AG04450 (cell line): ENCODE measurements around the gene PARS2. TPM values are rescaled to one million over a fixed set of nuclear protein-coding genes. Genes with fewer than 3 reads are reported as not detected.

ENCODE experiments used
- CTCF ChIA-PET: fragments of 300-600, 350-600 bp; formaldehyde crosslinking; extraction: SDS; loops from one replicate; lab custom pipeline; 2022; ENCODE audit warnings: antibody characterized with exemption, inconsistent platforms; lab: Charles Lee
- POLR2A ChIA-PET: fragments of 350-600 bp; formaldehyde crosslinking; extraction: SDS; loops from one replicate; lab custom pipeline; 2021; ENCODE audit warnings: antibody characterized with exemption, inconsistent platforms; lab: Yijun Ruan, JAX
- DNase-seq: peaks from one replicate; pipeline ENCODE4 v3.0.0-alpha.2; 2011; ENCODE audit warnings: low read depth, low spot score
- H3K27ac ChIP-seq: one replicate; pipeline ENCODE4 v1.5.1; 2012; ENCODE audit warnings: low read depth, low read length, control low read depth
- H3K27me3 ChIP-seq: one replicate; pipeline ENCODE4 v1.6.0; 2012; ENCODE audit warnings: low read length; ENCODE audit not compliant: control insufficient read depth, insufficient read depth
- H3K4me3 ChIP-seq: 2 replicates; pipeline ENCODE4 v1.5.1; 2011; ENCODE audit warnings: mild to moderate bottlenecking, low read depth, low read length, control low read depth
- H3K9me3 ChIP-seq: 2 replicates; pipeline ENCODE4 v1.5.1; 2012; ENCODE audit warnings: low read length; ENCODE audit not compliant: control insufficient read depth, insufficient read depth
- polyA plus RNA-seq: library from polyadenylated mRNA; depleted of rRNA; stranded (reverse); fragments of >200 nt; gene quantifications from 2 replicates; pipeline ENCODE4 v1.2.3, GENCODE V29; 2011
- TF ChIP-seq, protein P1 (sequence below): IDR thresholded peaks from 2 replicates; pipeline ENCODE4 v1.5.1; 2011; ENCODE audit warnings: low read depth, low read length, control low read depth, inconsistent platforms

Gene PARS2
- polyA plus RNA-seq, 1 experiment = 4.2 TPM

DNA sequence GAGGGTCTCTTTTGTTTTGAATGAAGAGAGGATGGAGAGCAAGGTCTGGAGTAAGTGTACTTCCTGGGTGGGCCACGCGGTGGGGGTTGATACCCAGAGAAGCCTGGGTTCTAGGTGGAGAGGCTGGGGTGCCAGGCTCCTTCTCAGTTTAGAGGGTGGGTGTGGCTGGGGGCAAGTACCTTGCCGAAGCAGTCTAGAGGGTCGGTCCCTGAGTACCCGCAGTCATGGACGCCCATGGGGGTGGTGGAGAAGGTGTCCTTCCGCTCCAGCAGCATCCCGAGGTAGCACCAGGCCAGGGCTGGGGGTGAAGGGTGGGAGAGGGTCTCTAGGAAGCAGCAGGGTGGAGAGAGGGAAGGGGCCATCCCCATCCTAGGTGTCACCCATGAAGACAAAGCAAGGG is 22.5 kb upstream of the PARS2 start:
- no peak for DNase-seq
- CTCF ChIA-PET = no interaction called here

DNA sequence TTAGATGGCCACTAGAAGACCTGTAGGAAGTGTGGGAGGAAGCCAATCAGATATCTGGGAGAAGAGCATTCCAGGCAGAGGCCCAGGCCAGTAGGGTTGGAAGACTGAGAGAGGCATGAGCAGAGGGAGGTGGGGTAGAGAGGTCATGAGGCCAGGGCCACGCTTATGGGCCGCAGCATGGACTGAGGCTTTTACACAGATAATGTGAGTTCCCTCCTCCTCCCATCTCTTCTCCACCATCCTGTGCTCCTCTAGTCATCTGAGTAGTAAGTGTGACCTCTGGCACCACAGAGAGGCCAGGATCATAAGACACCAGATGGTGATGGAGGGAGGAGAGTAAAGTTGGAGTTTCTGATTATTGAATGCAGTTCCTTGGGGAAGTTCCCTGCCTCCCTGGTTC is 19.7 kb upstream of the PARS2 start:
- ChIA-PET POLR2A (no interaction called here), CTCF (interaction anchor here (1.3 kb wide), 1 partner anchor 8 kb away, joined by 3 read pairs; no protein-coding TSS in a partner anchor)
- no peak overlapping the region for H3K4me3 ChIP-seq
- no peak overlapping the region for H3K27ac ChIP-seq
- H3K27me3 ChIP-seq = peaks cover 46% of the 10 kb centered on the region
- TF ChIP-seq, protein P1, sequence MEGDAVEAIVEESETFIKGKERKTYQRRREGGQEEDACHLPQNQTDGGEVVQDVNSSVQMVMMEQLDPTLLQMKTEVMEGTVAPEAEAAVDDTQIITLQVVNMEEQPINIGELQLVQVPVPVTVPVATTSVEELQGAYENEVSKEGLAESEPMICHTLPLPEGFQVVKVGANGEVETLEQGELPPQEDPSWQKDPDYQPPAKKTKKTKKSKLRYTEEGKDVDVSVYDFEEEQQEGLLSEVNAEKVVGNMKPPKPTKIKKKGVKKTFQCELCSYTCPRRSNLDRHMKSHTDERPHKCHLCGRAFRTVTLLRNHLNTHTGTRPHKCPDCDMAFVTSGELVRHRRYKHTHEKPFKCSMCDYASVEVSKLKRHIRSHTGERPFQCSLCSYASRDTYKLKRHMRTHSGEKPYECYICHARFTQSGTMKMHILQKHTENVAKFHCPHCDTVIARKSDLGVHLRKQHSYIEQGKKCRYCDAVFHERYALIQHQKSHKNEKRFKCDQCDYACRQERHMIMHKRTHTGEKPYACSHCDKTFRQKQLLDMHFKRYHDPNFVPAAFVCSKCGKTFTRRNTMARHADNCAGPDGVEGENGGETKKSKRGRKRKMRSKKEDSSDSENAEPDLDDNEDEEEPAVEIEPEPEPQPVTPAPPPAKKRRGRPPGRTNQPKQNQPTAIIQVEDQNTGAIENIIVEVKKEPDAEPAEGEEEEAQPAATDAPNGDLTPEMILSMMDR = no peak
- H3K9me3 ChIP-seq = no peaks in the 10 kb centered on the region
- DNase-seq = no peak

More for the DNA sequence above, 22.5 kb upstream of the PARS2 start:
- POLR2A ChIA-PET = no interaction called here
- TF ChIP-seq, protein P1 = no peak
- Histone ChIP-seq H3K27ac (no peak overlapping the region), H3K27me3 (peaks cover 35% of the 10 kb centered on the region), H3K4me3 (no peak overlapping the region), H3K9me3 (peaks cover under 1% of the 10 kb centered on the region; the same call in 1 of the 2 replicates)

DNA sequence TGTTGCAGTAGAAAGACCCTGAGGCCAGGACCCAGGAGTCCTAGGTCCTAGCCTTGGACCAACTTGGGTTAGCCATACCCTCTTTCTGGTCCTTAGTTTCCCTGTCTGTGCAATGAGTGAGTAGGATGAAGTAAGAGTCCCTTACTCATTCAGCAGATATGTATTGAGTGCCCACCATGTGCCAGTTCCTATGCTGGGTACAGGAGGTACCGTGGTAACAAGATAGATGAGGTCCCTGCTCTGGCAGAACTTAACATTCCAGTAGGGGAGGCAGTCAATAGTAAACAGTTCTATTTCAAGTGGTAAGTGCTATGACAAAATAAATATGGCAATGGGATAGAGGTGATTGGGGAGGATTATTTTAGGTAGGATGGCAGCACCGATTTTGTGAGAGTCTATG is 18.3 kb upstream of the PARS2 start:
- H3K27me3 ChIP-seq = peaks cover 50% of the 10 kb centered on the region
- no peaks in the 10 kb centered on the region for H3K9me3 ChIP-seq
- no peak overlapping the region for H3K27ac ChIP-seq
- CTCF ChIA-PET = no interaction called here
- no peak for DNase-seq
- POLR2A ChIA-PET = no interaction called here
- H3K4me3 ChIP-seq = no peak overlapping the region
- TF ChIP-seq, protein P1 = no peak

DNA sequence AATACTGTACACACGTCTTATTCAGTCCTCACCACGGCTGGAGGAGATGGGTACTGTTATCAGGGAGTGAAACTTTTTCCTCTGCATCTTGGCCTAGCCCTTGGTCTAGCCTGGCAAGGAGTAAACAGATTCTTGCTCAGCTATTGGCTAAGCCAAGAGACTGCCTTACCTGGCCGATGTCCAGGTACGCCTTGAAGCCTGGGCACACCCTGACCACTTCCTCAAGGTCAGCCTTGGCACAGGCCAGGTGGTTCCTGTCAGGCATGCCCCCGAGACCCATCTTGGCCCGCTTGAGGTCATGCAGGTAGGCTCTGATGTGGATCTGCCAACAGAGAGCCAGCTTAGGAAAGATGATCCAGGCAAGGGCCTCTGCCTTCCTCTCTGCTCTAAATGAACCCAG is 17.8 kb upstream of the PARS2 start:
- Histone ChIP-seq H3K9me3 (no peaks in the 10 kb centered on the region), H3K4me3 (no peak overlapping the region), H3K27me3 (peaks cover 49% of the 10 kb centered on the region), H3K27ac (no peak overlapping the region)
- CTCF ChIA-PET = no interaction called here
- TF ChIP-seq, protein P1 = no peak
- POLR2A ChIA-PET = no interaction called here
- DNase-seq = no peak

DNA sequence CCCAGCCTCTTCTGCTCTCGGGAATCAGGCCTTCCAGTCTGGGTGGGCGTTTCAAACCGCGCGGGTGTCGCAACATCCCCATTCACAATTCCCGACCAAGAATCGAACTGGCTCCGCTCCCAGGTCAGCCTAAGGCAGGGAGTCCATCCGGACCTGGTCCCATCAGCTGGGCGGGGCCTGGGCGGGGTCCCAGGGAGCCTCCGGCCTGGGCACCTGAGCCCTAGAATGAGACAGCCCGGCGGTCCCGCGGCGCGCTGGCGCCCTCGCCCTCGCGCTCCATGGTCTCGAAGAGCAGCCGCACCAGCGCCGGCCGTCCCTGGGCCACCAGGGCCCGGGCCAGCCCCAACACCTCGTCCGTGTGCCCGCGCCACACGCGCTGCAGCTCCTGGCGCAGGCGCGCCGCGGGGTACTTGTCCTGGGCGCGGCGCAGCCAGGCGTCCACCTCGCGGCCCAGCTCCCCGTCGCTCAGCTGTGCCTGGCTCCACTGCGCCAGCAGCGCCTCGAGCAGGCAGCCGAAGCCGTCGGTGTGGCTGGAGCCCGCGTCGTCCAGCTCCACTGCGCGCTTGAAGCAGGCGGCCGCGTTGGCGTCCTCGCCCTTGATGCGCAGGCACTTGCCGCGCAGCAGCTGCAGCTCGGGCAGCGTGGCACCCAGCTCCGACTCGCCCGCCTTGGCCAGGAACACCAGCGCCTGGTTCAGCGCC is 16.9 kb upstream of the PARS2 start:
- ChIA-PET POLR2A (no interaction called here), CTCF (interaction anchor here (0.9 kb wide), 1 partner anchor 11 kb away, joined by 3 read pairs; no protein-coding TSS in a partner anchor)
- Histone ChIP-seq H3K27ac (no peak overlapping the region), H3K4me3 (no peak overlapping the region), H3K9me3 (no peaks in the 10 kb centered on the region), H3K27me3 (peaks cover 54% of the 10 kb centered on the region)
- DNase-seq = no peak
- TF ChIP-seq, protein P1 = no peak
